ENCODE measurements around the gene CISH. TPM values are rescaled to one million over a fixed set of nuclear protein-coding genes. Genes with fewer than 3 reads are reported as not detected.

CISH gene
- total RNA-seq, 1 donor from 2014 or later: 0.13 TPM

DNA sequence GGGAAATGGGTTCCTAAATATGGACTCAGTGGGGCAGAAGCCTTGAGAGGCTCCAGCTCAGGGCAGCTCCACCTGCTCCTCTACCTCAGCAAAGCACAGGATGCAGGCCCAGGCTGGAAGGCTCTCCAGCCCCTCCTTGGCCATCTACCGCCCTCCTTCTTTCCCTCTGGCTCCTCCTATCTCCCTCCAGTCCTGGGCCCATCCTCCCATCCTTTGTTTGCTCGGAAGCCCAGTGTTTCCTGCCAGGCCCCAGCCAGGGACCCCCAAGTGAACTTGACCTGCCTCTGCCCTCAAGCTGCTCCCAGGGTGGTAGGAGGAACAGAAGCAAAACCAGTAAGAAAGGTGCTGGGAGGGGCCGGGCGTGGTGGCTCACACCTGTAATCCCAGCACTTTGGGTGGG is 25.4 kb upstream of the CISH start:
- DNase-seq (ENCODE audit: low read depth in 2 of 2): no peak

DNA sequence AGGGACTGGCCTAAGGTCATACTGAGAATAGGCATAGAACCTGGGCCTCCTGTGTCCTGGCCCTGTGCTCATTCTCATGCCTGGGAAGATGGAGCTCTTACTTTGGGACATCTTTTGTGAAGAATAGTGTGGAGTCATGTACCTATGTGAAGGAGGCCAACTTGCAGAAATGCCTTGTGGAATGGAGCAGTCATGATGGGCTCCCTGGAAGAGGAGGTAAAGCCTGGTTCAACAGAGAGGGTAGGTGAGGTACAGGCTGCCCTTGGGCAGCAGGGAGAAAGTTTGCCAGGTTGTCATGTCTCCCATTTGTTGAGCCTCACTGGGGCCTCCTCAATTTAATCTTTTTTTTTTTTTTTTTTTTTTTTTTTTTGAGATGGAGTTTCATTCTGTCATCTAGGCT is 23.5 kb upstream of the CISH start:
- DNase-seq (ENCODE audit: low read depth in 2 of 2): no peak

DNA sequence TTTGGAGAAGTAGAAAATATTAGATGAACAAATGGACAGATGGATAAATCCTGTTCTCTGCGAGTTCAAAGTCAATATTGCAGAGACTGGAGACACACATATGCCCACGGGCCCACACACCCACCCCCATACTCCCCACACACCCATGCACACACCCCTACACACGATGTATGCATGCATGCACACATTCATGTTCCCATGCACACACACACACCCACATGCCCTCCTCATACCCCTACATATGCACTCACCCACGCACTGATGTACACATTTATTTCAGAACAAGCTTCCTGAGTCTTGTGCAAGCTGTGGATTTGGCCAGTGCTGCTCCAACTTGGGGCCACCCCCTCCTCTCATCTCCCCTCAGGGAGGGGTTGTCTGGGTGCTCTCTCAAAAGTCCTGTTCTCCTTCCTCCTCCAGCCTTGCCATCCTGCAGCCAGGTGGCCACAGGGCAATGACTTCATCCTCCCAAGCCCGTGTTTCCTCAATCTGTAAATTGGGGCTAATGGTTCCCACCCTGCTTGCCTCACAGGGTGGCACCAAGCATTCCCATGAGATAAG is 21.7 kb upstream of the CISH start:
- DNase-seq (ENCODE audit: low read depth in 2 of 2): no peak

- DNase-seq (ENCODE audit: low read depth in 2 of 2): no peak
Observed at GRCh38 chr3:50632450-50632849, 20.9 kb upstream of the CISH start.

DNA sequence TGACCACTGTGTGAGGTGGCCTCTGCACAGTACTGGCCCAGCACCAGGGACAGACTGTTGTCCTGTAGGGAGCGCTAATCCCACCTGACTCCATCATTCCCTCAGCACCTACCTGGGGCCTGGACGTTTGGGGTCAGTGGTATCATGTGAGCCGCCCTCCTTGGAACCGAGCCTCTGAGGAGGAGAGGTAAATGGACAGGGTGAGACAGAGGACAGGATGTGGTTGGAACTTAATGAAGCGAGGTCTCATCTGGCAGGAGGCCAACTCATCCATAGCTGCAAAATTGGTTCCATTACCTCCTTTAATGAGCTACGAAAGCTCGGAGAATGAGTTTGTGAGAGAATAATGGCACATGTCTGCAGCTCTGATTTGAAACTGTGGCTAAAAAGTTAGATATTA is 19.3 kb upstream of the CISH start:
- no peak for DNase-seq (ENCODE audit: low read depth in 2 of 2)

DNA sequence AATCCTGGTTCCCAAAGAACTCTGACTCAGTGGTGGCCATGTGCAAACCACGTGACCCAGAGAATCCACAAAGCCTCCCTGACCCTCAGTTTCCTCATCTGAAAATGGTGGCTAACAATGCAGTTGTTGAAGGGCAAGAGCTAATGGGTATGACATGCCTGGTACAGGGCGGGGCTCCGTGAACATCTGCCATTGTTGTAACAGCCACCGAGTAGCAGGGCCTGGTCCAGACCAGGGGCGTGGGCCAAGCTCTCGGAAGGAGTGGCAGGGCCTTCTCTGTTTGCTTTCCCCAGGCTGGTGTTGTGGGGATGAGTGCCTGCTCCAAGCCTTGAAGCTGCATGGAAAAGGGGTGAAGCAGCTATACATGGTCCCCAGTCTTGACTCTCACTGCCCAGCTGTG is 18.8 kb upstream of the CISH start:
- no peak for DNase-seq (ENCODE audit: low read depth in 2 of 2)

GRCh38 chr3:50628601-50629000 is 17.0 kb upstream of the CISH start:
- no peak for DNase-seq (ENCODE audit: low read depth in 2 of 2)

GRCh38 chr3:50627407-50628051 is 16.0 kb upstream of the CISH start:
- DNase-seq (ENCODE audit: low read depth in 2 of 2): peak in 1 of 2 donors; percentile 31

GRCh38 chr3:50626401-50626800 is 14.8 kb upstream of the CISH start:
- no peak for DNase-seq (ENCODE audit: low read depth in 2 of 2)

DNA sequence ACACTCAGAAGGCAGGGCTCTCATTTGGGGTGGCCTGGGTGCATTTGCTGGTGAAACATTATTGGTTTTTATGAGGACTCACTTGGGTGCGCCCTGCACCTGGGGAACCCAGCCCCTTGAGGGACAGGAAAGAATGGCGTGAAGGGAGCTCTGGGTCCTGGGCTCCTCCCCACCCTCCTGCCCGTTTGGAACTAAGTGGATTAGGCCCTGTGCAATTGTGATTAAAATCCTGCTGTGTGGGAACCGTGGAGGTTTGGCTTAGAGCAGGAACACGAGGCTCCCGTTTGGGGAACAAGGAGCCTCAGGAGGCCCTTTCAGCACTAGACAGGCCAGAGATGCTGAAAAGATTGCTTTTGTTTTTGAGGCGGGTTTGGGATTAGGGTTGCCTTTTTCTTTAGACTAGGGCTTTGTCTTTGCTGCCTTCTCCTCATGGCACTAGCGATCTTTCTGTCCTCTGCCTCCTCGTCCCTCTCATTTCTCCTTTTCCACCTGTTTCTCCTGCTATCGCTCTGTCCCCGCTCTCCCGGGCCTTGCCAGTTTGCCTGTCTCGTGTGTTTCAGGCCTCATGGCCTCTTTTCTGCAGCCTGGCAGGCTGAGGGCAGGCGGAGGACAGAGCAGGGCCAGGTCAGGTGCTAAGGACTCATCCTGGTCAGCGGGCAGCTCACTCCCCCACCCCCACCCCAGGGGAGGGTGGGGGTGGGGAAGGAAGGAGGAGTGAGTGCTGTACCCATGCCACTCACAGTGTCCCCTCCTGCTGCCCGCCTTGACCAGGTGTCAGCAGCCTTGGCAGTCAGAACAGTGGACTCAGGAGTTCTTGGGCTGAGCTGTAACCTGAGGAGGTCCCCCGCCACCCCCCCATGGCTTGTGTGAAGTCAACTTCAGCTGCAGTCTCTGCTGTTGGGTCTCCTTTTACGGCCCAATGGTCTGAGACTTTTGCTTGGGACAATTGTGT is 13.9 kb upstream of the CISH start:
- DNase-seq (ENCODE audit: low read depth in 2 of 2): no peak

GRCh38 chr3:50624634-50625033 is 13.1 kb upstream of the CISH start:
- DNase-seq (ENCODE audit: low read depth in 2 of 2): no peak

DNA sequence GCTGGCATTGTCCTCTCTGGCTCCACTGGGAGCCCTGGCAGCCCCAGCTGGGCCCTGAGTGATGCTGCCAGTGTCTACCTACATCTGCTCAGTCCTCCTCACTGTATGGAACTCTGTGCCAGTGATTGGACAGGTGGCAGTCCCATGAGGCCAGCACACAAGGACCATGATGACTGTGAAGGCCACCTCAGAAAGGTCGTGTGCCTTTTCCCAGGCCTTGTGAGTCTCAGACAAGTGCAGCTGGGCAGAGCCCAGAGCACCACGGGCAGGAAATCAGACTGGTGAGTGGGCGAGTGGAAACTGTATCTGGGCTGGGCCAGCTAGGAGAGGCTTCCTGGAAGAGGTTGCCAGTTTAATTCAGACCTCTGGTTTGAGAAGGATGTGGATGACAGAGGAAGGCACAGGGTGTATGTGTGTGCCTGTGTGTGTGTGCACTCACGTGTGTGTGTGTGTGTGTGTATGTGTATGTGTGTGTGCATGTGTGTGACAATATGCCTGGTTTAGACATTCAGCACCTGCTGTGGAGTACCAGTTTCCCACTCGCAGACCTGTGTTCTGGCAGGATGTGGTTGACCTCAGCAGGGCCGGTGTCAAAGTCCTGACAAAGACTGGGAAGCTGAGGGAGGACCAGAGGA is 12.4 kb upstream of the CISH start:
- DNase-seq (ENCODE audit: low read depth in 2 of 2): peak in 1 of 2 donors; percentile 41

DNA sequence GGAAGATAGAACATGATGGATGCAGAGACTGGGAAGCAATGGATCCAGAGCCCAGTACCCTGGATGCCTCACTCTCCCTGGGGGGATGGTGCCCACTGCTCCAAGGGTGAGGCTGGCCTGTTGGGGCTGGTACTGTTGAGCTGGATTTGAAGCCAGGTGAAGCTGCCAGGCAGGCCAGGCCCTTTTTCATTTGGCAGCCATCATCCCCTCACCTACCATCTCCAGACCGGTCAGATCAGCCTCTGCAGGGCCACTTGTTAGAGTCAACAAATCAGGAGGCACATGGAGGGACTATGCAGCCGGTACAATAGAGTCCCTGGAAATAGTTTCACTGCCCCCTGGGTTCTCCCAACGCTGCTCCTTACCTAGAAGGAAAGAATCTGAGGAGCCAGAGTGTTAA is 11.3 kb upstream of the CISH start:
- no peak for DNase-seq (ENCODE audit: low read depth in 2 of 2)

- DNase-seq (ENCODE audit: low read depth in 2 of 2): no peak
Observed at GRCh38 chr3:50620820-50621219, 9.2 kb upstream of the CISH start.

DNA sequence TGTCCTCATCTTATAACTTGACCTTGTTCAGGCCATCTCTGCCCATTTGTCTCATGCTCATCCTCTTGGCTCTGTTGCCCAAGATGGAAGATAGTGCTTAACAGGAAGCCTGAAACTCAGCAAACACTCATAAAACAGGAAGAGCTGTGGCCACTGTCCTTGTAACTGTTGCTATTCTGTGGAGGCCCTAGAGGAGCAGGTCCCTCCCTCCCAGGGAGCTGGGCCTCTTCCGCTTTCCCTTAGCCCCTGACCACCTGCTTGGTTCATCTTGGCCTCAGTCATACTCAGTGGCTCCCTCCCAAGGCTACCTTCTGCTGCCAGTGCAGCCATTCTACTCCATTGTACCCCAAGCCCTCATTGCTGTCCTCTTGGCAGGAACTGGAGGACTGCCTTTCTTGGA is 8.8 kb upstream of the CISH start:
- DNase-seq (ENCODE audit: low read depth in 2 of 2): no peak

GRCh38 chr3:50617911-50618481 is 6.4 kb upstream of the CISH start:
- no peak for DNase-seq (ENCODE audit: low read depth in 2 of 2)

DNA sequence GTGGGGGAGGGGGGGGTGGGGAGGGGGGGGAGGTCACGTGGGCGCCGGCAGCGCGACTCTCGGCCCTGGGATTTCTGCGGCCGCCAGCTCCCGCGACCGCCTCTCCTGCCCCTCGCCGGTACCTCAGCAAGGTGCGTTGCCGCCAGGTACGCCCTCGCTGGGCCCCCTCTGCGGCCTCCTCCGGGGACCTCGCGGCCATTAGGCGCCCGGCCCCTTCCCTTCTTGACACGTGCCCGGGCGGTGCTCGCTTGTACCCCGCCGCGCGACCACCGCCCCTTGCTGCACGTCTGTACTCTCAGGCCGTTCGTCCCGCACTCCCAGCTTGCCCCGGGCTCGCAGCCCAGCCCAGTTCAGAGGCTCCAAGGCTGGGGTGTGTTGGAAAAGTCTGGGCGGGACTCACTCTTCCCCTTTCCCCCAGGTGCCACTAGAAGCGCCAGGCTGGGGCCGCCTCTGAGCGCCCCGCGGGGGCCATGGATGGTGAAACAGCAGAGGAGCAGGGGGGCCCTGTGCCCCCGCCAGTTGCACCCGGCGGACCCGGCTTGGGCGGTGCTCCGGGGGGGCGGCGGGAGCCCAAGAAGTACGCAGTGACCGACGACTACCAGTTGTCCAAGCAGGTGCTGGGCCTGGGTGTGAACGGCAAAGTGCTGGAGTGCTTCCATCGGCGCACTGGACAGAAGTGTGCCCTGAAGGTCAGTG is 5.7 kb upstream of the CISH start, which contains the start of gene MAPKAPK3:
Gene MAPKAPK3, plus strand, starts transcription at position 56 of the 696 bp plus-strand sequence. Its CDS starts 415 bp downstream, at position 471.
- peak in 1 of 2 donors; percentile 12 for DNase-seq (ENCODE audit: low read depth in 2 of 2)

DNA sequence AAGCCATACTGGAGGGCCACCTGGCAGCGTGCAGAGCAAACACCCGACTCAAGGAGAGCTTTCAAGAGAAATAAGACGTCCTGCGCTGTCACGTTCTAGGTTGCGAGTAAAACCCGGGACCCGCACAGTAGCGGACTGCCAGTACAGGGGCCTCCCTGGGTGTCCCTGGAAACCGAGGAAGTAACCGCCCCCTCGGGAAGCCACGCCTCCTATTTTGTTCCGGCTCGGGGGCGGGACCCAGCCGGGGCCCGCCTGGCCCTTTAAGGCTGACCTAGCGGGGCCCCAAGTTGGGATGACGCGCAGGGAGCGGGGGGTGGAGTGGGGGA is 5.2 kb upstream of the CISH start:
- DNase-seq (ENCODE audit: low read depth in 2 of 2): peak; percentile 30 to 82

DNA sequence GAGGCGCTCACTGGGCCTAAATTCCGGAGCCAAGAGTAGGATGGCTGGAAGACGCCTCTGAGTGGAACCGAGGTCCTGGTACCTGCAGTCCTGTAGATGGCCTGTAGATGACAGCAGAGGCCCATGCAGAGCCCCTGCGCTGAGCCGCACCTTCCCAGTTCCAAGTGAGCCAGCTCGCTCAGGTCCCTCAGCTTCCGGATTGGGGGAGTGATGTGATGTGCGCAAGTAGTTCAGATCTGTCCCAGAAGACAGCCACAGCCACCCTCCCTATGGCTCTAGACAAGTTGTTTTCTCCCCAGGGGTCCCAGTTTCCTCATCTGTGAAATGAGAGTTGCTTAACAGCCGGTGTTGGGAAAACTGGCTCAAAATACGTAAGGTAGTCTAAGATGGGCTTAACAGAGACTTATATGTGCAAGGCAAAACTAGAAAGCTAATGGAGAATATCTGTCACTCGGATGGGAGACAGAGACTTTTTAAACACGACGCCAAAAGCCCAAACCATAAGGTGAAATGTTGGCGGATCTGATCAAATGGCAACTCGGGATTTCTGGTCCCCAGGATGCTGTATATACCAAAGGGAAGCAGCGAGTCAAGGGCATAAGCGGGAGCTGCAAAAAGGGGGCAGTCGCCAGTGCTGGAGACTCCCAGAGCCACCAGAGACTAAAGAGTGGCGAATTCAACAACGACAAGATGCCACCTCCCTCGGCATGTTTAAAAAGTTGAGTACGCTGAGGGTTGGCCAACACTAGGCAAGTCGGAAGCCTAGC is 4.6 kb upstream of the CISH start:
- DNase-seq (ENCODE audit: low read depth in 2 of 2): peak; percentile 43 to 82

DNA sequence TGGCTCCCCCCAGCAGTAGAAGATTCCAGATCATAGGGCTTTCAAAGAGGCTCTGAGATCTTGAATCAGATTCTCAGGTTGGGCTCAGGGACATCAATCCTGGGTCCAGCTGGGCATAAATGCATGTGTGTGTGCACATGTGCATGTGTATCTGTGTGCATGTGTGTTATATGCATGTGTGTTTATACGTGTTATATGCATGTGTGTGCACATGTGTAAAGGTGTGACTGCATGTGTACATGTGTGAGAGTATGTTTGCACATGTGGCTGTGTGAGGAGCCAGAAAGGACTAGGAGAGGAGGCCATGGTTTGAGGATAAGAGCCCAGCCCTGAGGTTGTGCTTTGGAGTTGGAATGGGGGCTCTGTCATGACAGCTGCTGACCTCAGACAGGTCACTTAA is 3.6 kb upstream of the CISH start:
- DNase-seq (ENCODE audit: low read depth in 2 of 2): no peak

Measured in dermis microvascular lymphatic vessel endothelial cell (primary cell).